Astrocyte (in vitro differentiated cells and primary cell): ENCODE results near the gene ARMCX2. TPM values are rescaled to one million over a fixed set of nuclear protein-coding genes. Genes with fewer than 3 reads are reported as not detected.
"Not testable (repeated sequence)": the region's sequence is repeated elsewhere in the genome, so short reads cannot be mapped to it uniquely, and the experiment has no call there.

ENCODE experiments used
- DNase-seq: peaks from one replicate; pipeline ENCODE4 v3.0.0-alpha.2; 2010; ENCODE audit warnings: low read depth
- FAIRE-seq: peaks from 2 replicates; lab custom pipeline; 2011; peaks lifted over from hg19 to GRCh38; lab: Jason Lieb, UNC
- H2AFZ ChIP-seq: 2 replicates; pipeline ENCODE4 v1.6.0; 2012; ENCODE audit warnings: low read depth, low read length, inconsistent platforms
- H3K27ac ChIP-seq: 2 replicates; pipeline ENCODE4 v1.5.1; 2011; ENCODE audit warnings: low read depth, low read length, inconsistent platforms
- H3K27me3 ChIP-seq: 2 replicates; pipeline ENCODE4 v1.6.0; 2011; ENCODE audit warnings: low read length, inconsistent platforms; ENCODE audit not compliant: insufficient read depth
- H3K36me3 ChIP-seq: 2 replicates; pipeline ENCODE4 v1.5.1; 2011; ENCODE audit warnings: low read length, inconsistent platforms; ENCODE audit not compliant: insufficient read depth
- H3K4me1 ChIP-seq: 2 replicates; pipeline ENCODE4 v1.5.1; 2011; ENCODE audit warnings: low read length, inconsistent platforms; ENCODE audit not compliant: insufficient read depth
- H3K4me2 ChIP-seq: 2 replicates; pipeline ENCODE4 v1.6.0; 2012; ENCODE audit warnings: low read length, inconsistent platforms
- H3K4me3 ChIP-seq: 2 replicates; pipeline ENCODE4 v1.5.1; 2011; ENCODE audit warnings: low read depth, mild to moderate bottlenecking, low read length, inconsistent platforms; ENCODE audit not compliant: insufficient read depth
- H3K79me2 ChIP-seq: 2 replicates; pipeline ENCODE4 v1.6.0; 2012; ENCODE audit warnings: mild to moderate bottlenecking, low read length, inconsistent platforms; ENCODE audit not compliant: insufficient read depth
- H3K9ac ChIP-seq: 2 replicates; pipeline ENCODE4 v1.6.0; 2012; ENCODE audit warnings: mild to moderate bottlenecking, low read length, inconsistent platforms
- H3K9me3 ChIP-seq: 2 replicates; pipeline ENCODE4 v1.5.1; 2012; ENCODE audit warnings: low read depth, mild to moderate bottlenecking, low read length, inconsistent platforms; ENCODE audit not compliant: insufficient read depth
- H4K20me1 ChIP-seq: 2 replicates; pipeline ENCODE4 v1.6.0; 2012; ENCODE audit warnings: low read length, inconsistent platforms; ENCODE audit not compliant: insufficient read depth
- H3K27ac Mint-ChIP-seq: one replicate; pipeline ENCODE4 v1.8.0; 2021; ENCODE audit warnings: mild to moderate bottlenecking, mixed read lengths; ENCODE audit not compliant: unreplicated experiment
- H3K27me3 Mint-ChIP-seq: one replicate; pipeline ENCODE4 v1.8.0; 2021; ENCODE audit warnings: low read depth, mixed read lengths; ENCODE audit not compliant: unreplicated experiment
- H3K36me3 Mint-ChIP-seq: one replicate; pipeline ENCODE4 v1.8.0; 2021; ENCODE audit warnings: low read depth, mixed read lengths; ENCODE audit not compliant: unreplicated experiment
- H3K4me1 Mint-ChIP-seq: one replicate; pipeline ENCODE4 v1.8.0; 2021; ENCODE audit warnings: low read depth, mixed read lengths; ENCODE audit not compliant: unreplicated experiment
- H3K4me3 Mint-ChIP-seq: one replicate; pipeline ENCODE4 v1.8.0; 2021; ENCODE audit warnings: mild to moderate bottlenecking, moderate library complexity, mixed read lengths; ENCODE audit not compliant: unreplicated experiment
- H3K9me3 Mint-ChIP-seq: one replicate; pipeline ENCODE4 v1.8.0; 2021; ENCODE audit warnings: mild to moderate bottlenecking, mixed read lengths; ENCODE audit not compliant: unreplicated experiment
- CTCF ChIP-seq: IDR thresholded peaks from 2 replicates; pipeline ENCODE4 v1.5.1; 2011; ENCODE audit warnings: low read depth, mild to moderate bottlenecking, inconsistent platforms, low read length, moderate library complexity; ENCODE audit not compliant: insufficient read depth
- EZH2 ChIP-seq: IDR thresholded peaks from 2 replicates; pipeline ENCODE4 v1.6.1; 2012; ENCODE audit warnings: mild to moderate bottlenecking, low read length, inconsistent platforms; ENCODE audit not compliant: insufficient read depth
- total RNA-seq: library from RNA; stranded (reverse); gene quantifications from 2 replicates; pipeline ENCODE4 v1.2.1, GENCODE V29; 2021

ARMCX2 gene
- total RNA-seq, 1 donor from 2014 or later, result 96.5 TPM

- H3K9me3 ChIP-seq, result no peaks in the 10 kb centered on the region
- H3K9me3 Mint-ChIP-seq, result no peaks in the 10 kb centered on the region
- TF ChIP-seq CTCF (no peak), EZH2 (no peak)
- no peak for FAIRE-seq
- peaks cover 28% of the 10 kb centered on the region for H4K20me1 ChIP-seq
- H3K9ac ChIP-seq, result no peak overlapping the region
- no peak overlapping the region for H2AFZ ChIP-seq
- no peaks in the 10 kb centered on the region for H3K27me3 ChIP-seq
- peak overlapping the region; percentile 92 for H3K4me2 ChIP-seq
- H3K79me2 ChIP-seq, result peaks cover 21% of the 10 kb centered on the region
- H3K27ac Mint-ChIP-seq, result peak overlapping the region; percentile 66
- peaks cover 7% of the 10 kb centered on the region for H3K4me1 ChIP-seq
- peak overlapping the region; percentile 86 for H3K4me3 Mint-ChIP-seq
- DNase-seq, result no peak
- peaks cover 7% of the 10 kb centered on the region for H3K4me1 Mint-ChIP-seq
- H3K36me3 Mint-ChIP-seq, result no peaks in the 10 kb centered on the region
- H3K27ac ChIP-seq, result no peak overlapping the region
- no peak overlapping the region for H3K4me3 ChIP-seq
- no peaks in the 10 kb centered on the region for H3K27me3 Mint-ChIP-seq
- peaks cover 2% of the 10 kb centered on the region for H3K36me3 ChIP-seq
These were observed 2.2 kb downstream of the ARMCX2 start for GRCh38 chrX:101657495-101657894.

- H3K36me3 Mint-ChIP-seq, result no peaks in the 10 kb centered on the region
- H2AFZ ChIP-seq, result no peak overlapping the region
- no peaks in the 10 kb centered on the region for H3K9me3 ChIP-seq
- H3K27me3 Mint-ChIP-seq, result no peaks in the 10 kb centered on the region
- no peaks in the 10 kb centered on the region for H3K9me3 Mint-ChIP-seq
- FAIRE-seq (peak; percentile 71), DNase-seq (no peak)
- H4K20me1 ChIP-seq, result peaks cover 28% of the 10 kb centered on the region
- H3K36me3 ChIP-seq, result peaks cover 2% of the 10 kb centered on the region
- H3K4me3 Mint-ChIP-seq, result no peak overlapping the region
- no peak overlapping the region for H3K27ac Mint-ChIP-seq
- peaks cover 21% of the 10 kb centered on the region for H3K79me2 ChIP-seq
- no peak overlapping the region for H3K27ac ChIP-seq
- H3K4me3 ChIP-seq, result no peak overlapping the region
- no peak overlapping the region for H3K9ac ChIP-seq
- H3K27me3 ChIP-seq, result no peaks in the 10 kb centered on the region
- TF ChIP-seq EZH2, result no peak
- no peak for TF ChIP-seq CTCF
- peaks cover 7% of the 10 kb centered on the region for H3K4me1 Mint-ChIP-seq
- H3K4me2 ChIP-seq, result no peak overlapping the region
- peaks cover 7% of the 10 kb centered on the region for H3K4me1 ChIP-seq
These were observed 2.8 kb downstream of the ARMCX2 start for GRCh38 chrX:101656817-101657216.

GRCh38 chrX:101655534-101655933 is 4.1 kb downstream of the ARMCX2 start:
- peak; percentile 99 for FAIRE-seq

GRCh38 chrX:101647716-101648115 is 11.9 kb downstream of the ARMCX2 start:
- not testable (repeated sequence) for H4K20me1 ChIP-seq, FAIRE-seq

More at GRCh38 chrX:101655534-101655933, 4.1 kb downstream of the ARMCX2 start:
- H3K4me3 ChIP-seq, result no peak overlapping the region
- peaks cover 28% of the 10 kb centered on the region for H4K20me1 ChIP-seq
- peaks cover 2% of the 10 kb centered on the region for H3K36me3 ChIP-seq
- H2AFZ ChIP-seq, result no peak overlapping the region
- H3K9ac ChIP-seq, result no peak overlapping the region
- peaks cover 7% of the 10 kb centered on the region for H3K4me1 Mint-ChIP-seq
- peaks cover 7% of the 10 kb centered on the region for H3K4me1 ChIP-seq
- no peak for TF ChIP-seq EZH2
- no peak for TF ChIP-seq CTCF
- no peak overlapping the region for H3K27ac Mint-ChIP-seq
- no peaks in the 10 kb centered on the region for H3K9me3 Mint-ChIP-seq
- peaks cover 21% of the 10 kb centered on the region for H3K79me2 ChIP-seq
- no peak overlapping the region for H3K4me2 ChIP-seq
- H3K9me3 ChIP-seq, result no peaks in the 10 kb centered on the region
- H3K36me3 Mint-ChIP-seq, result no peaks in the 10 kb centered on the region
- no peak overlapping the region for H3K27ac ChIP-seq
- H3K27me3 ChIP-seq, result no peaks in the 10 kb centered on the region
- DNase-seq, result no peak
- no peaks in the 10 kb centered on the region for H3K27me3 Mint-ChIP-seq
- no peak overlapping the region for H3K4me3 Mint-ChIP-seq

More at GRCh38 chrX:101647716-101648115, 11.9 kb downstream of the ARMCX2 start:
- not testable (repeated sequence) for H3K4me1 Mint-ChIP-seq, H3K4me3 ChIP-seq, H2AFZ ChIP-seq, H3K4me2 ChIP-seq, H3K27me3 ChIP-seq, H3K4me3 Mint-ChIP-seq, H3K9me3 Mint-ChIP-seq, H3K27me3 Mint-ChIP-seq, H3K36me3 ChIP-seq, H3K9ac ChIP-seq, H3K27ac Mint-ChIP-seq, H3K36me3 Mint-ChIP-seq, H3K79me2 ChIP-seq, DNase-seq, H3K4me1 ChIP-seq, H3K27ac ChIP-seq, H3K9me3 ChIP-seq
